SK-N-SH (cell line): ENCODE measurements around the gene FAF2. TPM values are rescaled to one million over a fixed set of nuclear protein-coding genes. Genes with fewer than 3 reads are reported as not detected.

Source experiments
- CTCF ChIA-PET: fragments of 300-600, 350-600 bp; formaldehyde crosslinking; extraction: SDS; loops from one replicate; lab custom pipeline; 2021; lab: Yijun Ruan, JAX
- POLR2A ChIA-PET: fragments of 350-600 bp; sonication (Branson Sonifier 250); formaldehyde crosslinking; extraction: SDS; loops from one replicate; lab custom pipeline; 2020; ENCODE audit warnings: antibody characterized with exemption, inconsistent platforms; lab: Yijun Ruan, JAX
- DNase-seq: peaks from one replicate; pipeline ENCODE4 v3.0.0; 2012
- H2AFZ ChIP-seq: fragments of 200-600 bp; sonication (generic); 2 replicates; pipeline ENCODE4 v1.8.1; 2016; ENCODE audit warnings: antibody characterized with exemption, mild to moderate bottlenecking, low read depth
- H3F3A ChIP-seq: fragments of 200-600 bp; sonication (generic); replicated peaks from 2 replicates; pipeline ENCODE3; 2016; ENCODE audit warnings: antibody characterized with exemption, mild to moderate bottlenecking; ENCODE audit not compliant: insufficient read depth
- H3K27ac ChIP-seq, 2 experiments: fragments of 200-500 bp in 1 of 2; fragments of 200-600 bp in 1 of 2; sonication (Bioruptor generic) in 1 of 2; sonication (generic), shearing (Covaris generic) in 1 of 2; 2 replicates each; pipeline versions ENCODE4 v1.5.1 to v1.6.1; 2014 to 2016; ENCODE audit warnings: low read depth in 2 of 2, inconsistent platforms in 1 of 2, low read length in 1 of 2, mild to moderate bottlenecking in 1 of 2, mixed read lengths in 1 of 2
- H3K27me3 ChIP-seq: fragments of 200-600 bp; sonication (generic), shearing (Covaris generic); 2 replicates; pipeline ENCODE4 v1.6.1; 2016; ENCODE audit warnings: mixed run types; ENCODE audit not compliant: insufficient read depth
- H3K36me3 ChIP-seq, 2 experiments: fragments of 200-500 bp in 1 of 2; fragments of 200-600 bp in 1 of 2; sonication (Bioruptor generic) in 1 of 2; sonication (generic) in 1 of 2; replicated peaks in 1 of 2; 2 replicates each; pipeline versions ENCODE3 to v1.5.1; 2014 to 2016; ENCODE audit warnings: low read length in 1 of 2, mild to moderate bottlenecking in 1 of 2; ENCODE audit not compliant: insufficient read depth in 2 of 2, control insufficient read depth in 1 of 2
- H3K4me1 ChIP-seq, 2 experiments: fragments of 200-500 bp in 1 of 2; fragments of 200-600 bp in 1 of 2; sonication (Bioruptor generic) in 1 of 2; sonication (generic), shearing (Covaris generic) in 1 of 2; 2 replicates each; pipeline versions ENCODE4 v1.5.1 to v1.6.1; 2014 to 2016; ENCODE audit warnings: low read depth in 1 of 2, low read length in 1 of 2, mixed run types in 1 of 2; ENCODE audit not compliant: insufficient read depth in 2 of 2, control insufficient read depth in 1 of 2
- H3K4me2 ChIP-seq: fragments of 200-600 bp; sonication (generic), shearing (Covaris generic); 2 replicates; pipeline ENCODE4 v1.6.1; 2017; ENCODE audit warnings: mixed run types
- H3K4me3 ChIP-seq, 2 experiments: fragments of 200-500 bp in 1 of 2; fragments of 200-600 bp in 1 of 2; sonication (Bioruptor generic) in 1 of 2; sonication (generic), shearing (Covaris generic) in 1 of 2; 2 replicates each; pipeline versions ENCODE4 v1.5.1 to v1.8.1; 2014 to 2016; ENCODE audit warnings: low read depth in 2 of 2, inconsistent platforms in 1 of 2, low read length in 1 of 2, mild to moderate bottlenecking in 1 of 2, mixed read lengths in 1 of 2, moderate library complexity in 1 of 2
- H3K79me2 ChIP-seq: fragments of 200-600 bp; sonication (generic); 2 replicates; pipeline ENCODE4 v1.8.1; 2017; ENCODE audit warnings: mild to moderate bottlenecking; ENCODE audit not compliant: insufficient read depth
- H3K9ac ChIP-seq: fragments of 200-600 bp; sonication (generic); 2 replicates; pipeline ENCODE4 v1.6.1; 2017; ENCODE audit warnings: mixed run types
- H3K9me2 ChIP-seq: fragments of 200-600 bp; sonication (generic); 2 replicates; pipeline ENCODE4 v1.6.1; 2017; ENCODE audit warnings: mixed run types
- H3K9me3 ChIP-seq: fragments of 200-600 bp; sonication (generic); 2 replicates; pipeline ENCODE4 v1.6.1; 2017; ENCODE audit warnings: mixed run types, mild to moderate bottlenecking, moderate library complexity
- H4K20me1 ChIP-seq: fragments of 200-600 bp; sonication (generic); 2 replicates; pipeline ENCODE4 v1.6.1; 2017; ENCODE audit warnings: mild to moderate bottlenecking, mixed run types; ENCODE audit not compliant: insufficient read depth
- CTCF ChIP-seq: fragments of 200-600 bp; sonication (generic); IDR thresholded peaks from 2 replicates; pipeline ENCODE4 v1.6.1; 2017; ENCODE audit warnings: antibody characterized with exemption, mild to moderate bottlenecking, moderate library complexity
- EP300 ChIP-seq, 2 experiments: IDR thresholded peaks; 2 replicates each; pipeline versions ENCODE4 v1.4.0 to v1.6.1; 2012; ENCODE audit warnings: borderline replicate concordance in 1 of 2, low read depth in 1 of 2, low read length in 1 of 2
- EZH2phosphoT487 ChIP-seq: fragments of 200-600 bp; sonication (generic); IDR thresholded peaks from 2 replicates; pipeline ENCODE4 v1.6.1; 2017; ENCODE audit warnings: low read depth, mixed run types, mild to moderate bottlenecking, antibody characterized with exemption, moderate library complexity, borderline replicate concordance
- FOXM1 ChIP-seq: IDR thresholded peaks from 2 replicates; pipeline ENCODE4 v1.4.0; 2012; ENCODE audit warnings: low read depth, mild to moderate bottlenecking
- GATA2 ChIP-seq: sonication (generic); formaldehyde crosslinking; IDR thresholded peaks from 2 replicates; pipeline ENCODE4 v1.5.0; 2020; ENCODE audit warnings: mild to moderate bottlenecking, missing genetic modification reagents
- IRF3 ChIP-seq: fragments of 150-350 bp; IDR thresholded peaks from 2 replicates; pipeline ENCODE4 v1.6.1; 2016; ENCODE audit warnings: mild to moderate bottlenecking, low read depth, low read length
- MEF2A ChIP-seq: IDR thresholded peaks from 2 replicates; pipeline ENCODE4 v1.4.0; 2012; ENCODE audit warnings: low read depth, borderline replicate concordance
- NFIC ChIP-seq: IDR thresholded peaks from 2 replicates; pipeline ENCODE4 v1.4.0; 2012; ENCODE audit warnings: borderline replicate concordance
- POLR2AphosphoS5 ChIP-seq: IDR thresholded peaks from 2 replicates; pipeline ENCODE4 v1.6.1; 2012; ENCODE audit warnings: low read depth, low read length
- RFX5 ChIP-seq: IDR thresholded peaks from 2 replicates; pipeline ENCODE4 v1.6.1; 2012; ENCODE audit warnings: mild to moderate bottlenecking, improper control_type of control experiment, low read length
- RXRA ChIP-seq: IDR thresholded peaks from 2 replicates; pipeline ENCODE4 v1.4.0; 2012; ENCODE audit warnings: low read depth, mild to moderate bottlenecking, borderline replicate concordance
- SIN3A ChIP-seq: IDR thresholded peaks from 2 replicates; pipeline ENCODE4 v1.6.1; 2012; ENCODE audit warnings: low read depth, mild to moderate bottlenecking, low read length, moderate library complexity, borderline replicate concordance
- TCF12 ChIP-seq: IDR thresholded peaks from 2 replicates; pipeline ENCODE4 v1.4.0; 2012
- USF2 ChIP-seq: fragments of 150-350 bp; IDR thresholded peaks from 2 replicates; pipeline ENCODE4 v1.6.1; 2017; ENCODE audit warnings: antibody characterized with exemption, low read length, low read depth, borderline replicate concordance
- WGBS: methylation state at CpG from one replicate; pipeline ENCODE4 v1.1.6; 2017; ENCODE audit warnings: low lambda C conversion rate; 5-methylcytosine and 5-hydroxymethylcytosine counted together
- polyA plus RNA-seq, 3 experiments: library from polyadenylated mRNA; depleted of rRNA; stranded (reverse); fragments of >200 nt; gene quantifications; 2 replicates each; pipeline ENCODE4 v1.2.3, GENCODE V29; 2012

The FAF2 gene
- polyA plus RNA-seq, 1 of the 3 experiments (the other 2 are of a cell fraction): 25.5 TPM

DNA sequence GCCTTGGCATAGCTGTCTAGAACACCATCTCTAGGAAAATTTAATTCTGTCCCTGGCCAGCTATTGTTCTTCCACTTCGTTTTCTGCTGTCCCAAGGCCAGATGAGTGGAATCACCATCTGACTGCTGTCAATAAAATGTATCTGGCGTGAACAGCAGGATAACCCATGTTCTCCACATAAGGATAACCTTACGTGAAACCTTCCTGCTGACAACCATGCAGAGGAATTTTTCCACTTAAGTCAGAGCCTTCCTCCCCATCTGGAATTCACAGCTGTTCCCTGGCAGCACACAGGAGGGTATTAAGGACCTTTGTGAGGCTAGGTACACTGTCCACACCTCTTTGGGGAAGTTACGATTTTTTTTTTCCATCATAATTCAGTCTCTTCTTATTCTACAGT is 60.4 kb downstream of the FAF2 start:
- Histone ChIP-seq H3K9me2 (no peaks in the 10 kb centered on the region), H2AFZ (no peak overlapping the region), H3K36me3 (peaks cover 32 to 40% of the 10 kb centered on the region in 2 experiments), H3K9me3 (no peaks in the 10 kb centered on the region), H3K4me2 (no peak overlapping the region)
- WGBS: 95% methylated on average over 4 of the region's 4 CpGs
- no peak for TF ChIP-seq GATA2 (CRISPR knock-in tag)
- no peak for TF ChIP-seq RFX5
- TF ChIP-seq SIN3A: no peak
- TF ChIP-seq EZH2phosphoT487: no peak
- no peak for TF ChIP-seq MEF2A
- TF ChIP-seq USF2: no peak
- no peak for TF ChIP-seq EP300 (IDR thresholded peaks at IDR 0.05; ENCODE audit: borderline replicate concordance in 1 of 2, low read depth in 1 of 2, low read length in 1 of 2)
- TF ChIP-seq NFIC: no peak
- no peak for TF ChIP-seq POLR2AphosphoS5
- no peak for TF ChIP-seq CTCF
- TF ChIP-seq TCF12: no peak
- no peak for TF ChIP-seq RXRA
- TF ChIP-seq IRF3: no peak
- TF ChIP-seq, all 33 proteins: peak for 0
- H3K79me2 ChIP-seq: no peaks in the 10 kb centered on the region
- no peaks in the 10 kb centered on the region for H3K4me1 ChIP-seq
- no peak overlapping the region for H3K4me3 ChIP-seq
- POLR2A ChIA-PET: no interaction called here
- H3K27me3 ChIP-seq: no peaks in the 10 kb centered on the region
- DNase-seq: no peak
- no peak overlapping the region for H3K27ac ChIP-seq
- H3F3A ChIP-seq: peaks cover 6% of the 10 kb centered on the region
- CTCF ChIA-PET: interaction anchor here (1.6 kb wide), 1 partner anchor 10 kb away, joined by 4 read pairs; no protein-coding TSS in a partner anchor
- H4K20me1 ChIP-seq: no peaks in the 10 kb centered on the region
- no peak overlapping the region for H3K9ac ChIP-seq

DNA sequence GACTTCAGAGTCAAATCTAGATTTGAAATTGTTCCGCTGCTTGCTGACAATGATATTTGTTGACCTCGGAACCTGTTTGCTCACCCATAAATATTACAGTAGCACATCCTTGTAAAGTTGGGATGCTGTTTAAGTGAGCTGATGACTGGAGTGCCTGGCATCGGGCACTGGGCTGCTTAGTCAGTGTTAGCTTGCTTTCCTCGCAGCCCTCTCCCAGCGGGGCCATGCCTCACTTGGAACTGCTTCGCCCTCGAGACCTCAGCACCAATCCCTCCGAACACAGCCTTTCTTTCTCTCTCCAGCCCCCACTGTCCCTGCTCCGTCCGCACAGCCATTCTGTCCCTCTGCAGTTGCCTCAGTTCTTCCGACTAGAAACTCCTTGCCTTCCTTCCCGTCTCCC is 65.6 kb downstream of the FAF2 start:
- H3K9me2 ChIP-seq: no peaks in the 10 kb centered on the region
- WGBS: 92% methylated on average over 12 of the region's 12 CpGs
- peaks cover 4 to 14% of the 10 kb centered on the region in 2 experiments for H3K36me3 ChIP-seq
- ChIA-PET CTCF (no interaction called here), POLR2A (no interaction called here)
- peaks cover 6% of the 10 kb centered on the region for H3F3A ChIP-seq
- no peak overlapping the region for H2AFZ ChIP-seq
- no peaks in the 10 kb centered on the region for H3K27me3 ChIP-seq
- TF ChIP-seq FOXM1 (no peak), EP300 (IDR thresholded peaks at IDR 0.05; ENCODE audit: borderline replicate concordance in 1 of 2, low read depth in 1 of 2, low read length in 1 of 2) (no peak)
- H3K4me2 ChIP-seq: no peak overlapping the region
- no peak overlapping the region for H3K9ac ChIP-seq
- H4K20me1 ChIP-seq: no peaks in the 10 kb centered on the region
- no peak overlapping the region for H3K27ac ChIP-seq
- H3K9me3 ChIP-seq: no peaks in the 10 kb centered on the region
- no peak for DNase-seq
- no peaks in the 10 kb centered on the region for H3K79me2 ChIP-seq
- H3K4me3 ChIP-seq: no peak overlapping the region
- H3K4me1 ChIP-seq: no peaks in the 10 kb centered on the region
